Stimulated activated CD8-positive, alpha-beta memory T cell treated with anti-CD3 and anti-CD28 coated beads, Interleukin-15, amount 100 ng/mL, for 24 hours (primary cell): ENCODE measurements around the gene PLEKHM2.
"Not testable (repeated sequence)": the region's sequence is repeated elsewhere in the genome, so short reads cannot be mapped to it uniquely, and the experiment has no call there.

Source experiments
- DNase-seq: peaks from one replicate; pipeline ENCODE4 v3.0.0-alpha.2; 2020; ENCODE audit warnings: low read depth

Gene PLEKHM2

DNA sequence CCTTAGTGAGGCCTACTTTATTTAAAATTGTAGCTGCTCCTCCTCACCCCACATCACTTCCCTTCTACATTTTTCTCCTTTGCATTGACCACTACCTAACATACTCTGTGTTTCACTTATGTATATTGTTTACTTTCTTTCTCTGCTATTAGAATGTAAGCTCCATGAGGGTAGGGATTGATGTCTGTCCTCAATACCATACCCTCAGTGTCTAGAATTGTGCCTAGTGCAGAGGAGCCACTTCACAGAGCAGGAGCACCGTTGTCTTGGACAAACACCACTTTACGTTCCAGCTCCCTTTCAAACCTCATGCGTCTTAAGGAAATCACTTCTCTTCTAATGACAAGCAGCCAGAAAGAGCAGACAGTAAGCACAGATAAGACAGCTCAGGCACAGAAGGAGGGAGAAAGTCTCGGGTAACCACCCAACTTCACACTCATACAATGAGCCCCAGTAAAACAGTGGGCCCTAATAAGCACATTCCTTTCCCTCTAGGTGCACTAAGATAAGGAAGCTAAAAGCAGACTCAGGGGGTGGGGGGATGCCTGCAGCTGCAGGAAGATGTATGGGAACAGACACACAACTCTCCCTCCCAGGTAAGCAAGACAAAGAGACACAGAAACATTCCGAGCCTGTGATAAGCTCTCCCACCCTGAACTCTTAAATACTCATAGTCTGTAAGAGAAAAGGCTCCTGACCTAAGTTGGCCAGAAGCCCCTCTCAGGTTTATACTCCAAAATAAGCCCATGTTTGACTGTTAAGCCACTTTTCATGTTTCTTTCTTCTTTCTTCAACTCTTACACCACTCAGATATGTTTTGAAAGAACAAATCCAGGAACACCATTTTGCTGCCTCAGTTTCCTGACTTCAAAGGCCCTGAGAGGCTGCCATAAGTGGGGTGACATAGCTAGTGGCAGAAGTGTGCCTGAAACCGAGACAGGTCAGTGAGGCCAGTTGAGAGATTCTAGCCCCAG lies 7.1 kb upstream of the PLEKHM2 start:
- no peak for DNase-seq

DNA sequence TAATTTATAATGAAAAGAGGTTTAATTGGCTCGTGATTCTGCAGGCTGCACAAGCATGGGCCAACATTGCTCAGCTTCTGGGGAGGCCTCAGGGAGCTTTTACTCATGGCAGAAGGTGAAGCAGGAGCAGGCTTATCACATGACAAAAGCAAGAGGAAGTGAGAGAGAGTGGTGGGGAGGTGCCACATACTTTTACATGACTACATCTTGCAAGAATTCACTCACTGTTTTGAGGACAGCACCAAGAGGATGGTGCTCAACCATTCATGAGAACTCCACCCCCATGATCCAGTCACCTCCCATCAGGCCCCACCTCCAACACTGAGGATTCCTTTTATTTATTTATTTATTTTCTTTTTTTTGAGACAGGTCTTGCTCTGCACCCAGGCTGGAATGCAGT lies 5.5 kb upstream of the PLEKHM2 start:
- no peak for DNase-seq

DNA sequence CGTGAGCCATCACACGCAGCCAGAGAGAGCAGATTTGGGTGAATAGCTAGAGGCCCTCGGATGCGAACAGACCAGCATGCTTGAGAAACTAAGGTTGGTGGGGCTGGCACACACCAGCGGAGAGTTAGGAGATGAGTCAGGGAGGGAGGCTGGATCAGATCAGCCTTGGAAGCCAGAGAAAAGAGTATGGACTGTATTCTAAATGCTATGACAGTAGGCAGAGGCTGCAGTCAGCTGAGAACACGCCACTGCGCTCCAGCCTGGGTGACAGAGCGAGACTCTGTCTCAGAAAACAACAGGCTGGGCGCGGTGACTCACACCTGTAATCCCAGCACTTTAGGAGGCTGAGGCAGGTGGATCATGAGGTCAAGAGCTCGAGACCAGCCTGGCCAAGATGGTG lies 4.0 kb upstream of the PLEKHM2 start:
- DNase-seq = no peak

DNA sequence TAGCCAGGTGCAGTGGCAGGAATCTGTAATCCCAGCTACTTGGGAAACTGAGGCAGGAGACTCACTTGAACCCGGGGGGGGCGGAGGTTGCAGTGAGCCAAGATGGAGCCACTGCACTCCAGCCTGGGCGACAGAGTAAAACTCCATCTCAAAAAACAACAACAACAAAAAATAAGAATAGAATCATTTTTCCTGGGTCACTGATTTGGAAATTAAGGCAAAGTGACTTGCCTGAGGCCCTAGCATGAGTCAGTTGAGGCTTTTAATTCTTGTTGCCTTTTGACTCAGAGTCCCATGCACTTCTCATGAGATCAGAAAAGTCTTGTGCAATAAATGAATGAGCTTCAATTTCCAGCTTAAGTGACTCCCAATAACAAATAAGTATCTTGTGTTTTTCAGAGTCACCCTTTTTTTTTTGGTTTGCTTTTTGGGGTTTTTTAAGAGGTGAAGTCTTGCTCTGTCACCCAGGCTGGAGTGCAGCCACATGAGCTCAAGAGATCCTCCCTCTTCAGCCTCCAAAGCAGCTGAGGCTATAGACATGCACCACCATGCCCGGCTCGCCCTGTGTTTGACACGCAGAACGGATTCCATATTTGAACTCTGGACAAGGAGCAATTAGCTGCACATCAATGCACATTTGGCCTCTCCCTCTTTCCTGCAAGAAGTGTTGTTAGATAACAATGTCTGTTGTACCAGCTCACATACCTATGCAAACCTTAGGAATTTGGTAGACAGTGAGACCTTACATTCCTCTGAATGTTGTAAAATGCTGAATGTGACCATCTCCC lies 3.4 kb upstream of the PLEKHM2 start:
- DNase-seq = no peak

DNA sequence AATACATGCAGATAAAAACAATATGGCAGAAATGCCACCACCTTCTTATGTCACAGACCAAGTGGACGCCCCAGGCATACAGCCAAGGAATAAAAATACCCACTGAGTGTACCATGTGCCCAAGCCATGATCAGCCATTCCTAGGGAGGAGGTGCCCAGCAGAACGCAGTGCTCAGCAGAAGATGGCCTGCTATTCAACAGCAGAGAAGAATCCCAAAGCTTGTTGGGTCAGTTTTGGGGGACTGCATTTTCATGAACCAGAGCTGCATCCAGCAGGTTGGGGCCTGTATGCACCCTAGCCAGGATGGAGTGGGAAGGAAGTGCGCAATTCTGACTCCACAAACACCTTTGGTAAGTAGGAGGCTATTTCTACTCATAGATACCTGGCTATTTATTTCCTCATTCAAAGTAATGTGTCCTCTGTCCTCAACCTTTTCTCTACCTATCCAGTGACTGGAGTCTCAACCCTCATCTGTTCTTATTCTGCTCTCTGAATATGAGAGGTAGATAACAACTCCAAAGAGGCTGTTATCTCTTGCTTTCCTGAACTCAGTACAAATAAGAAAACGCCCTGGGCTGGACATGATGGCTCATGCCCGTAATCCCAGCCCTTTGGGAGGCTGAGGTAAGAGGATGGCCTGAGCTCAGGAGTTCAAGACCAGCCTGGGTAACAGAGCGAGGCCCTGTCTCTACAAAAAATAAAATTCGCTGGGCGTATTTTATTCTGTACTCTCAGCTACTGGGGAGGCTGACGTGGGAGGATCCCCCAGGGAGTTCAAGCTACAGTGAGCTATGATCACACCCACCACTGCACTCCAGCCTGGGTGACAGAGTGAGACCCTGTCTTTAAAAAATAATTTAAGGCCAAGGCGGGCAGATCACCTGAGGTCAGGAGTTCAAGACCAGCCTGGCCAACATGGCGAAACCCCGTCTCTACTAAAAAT lies 2.5 kb upstream of the PLEKHM2 start:
- DNase-seq = no peak

DNA sequence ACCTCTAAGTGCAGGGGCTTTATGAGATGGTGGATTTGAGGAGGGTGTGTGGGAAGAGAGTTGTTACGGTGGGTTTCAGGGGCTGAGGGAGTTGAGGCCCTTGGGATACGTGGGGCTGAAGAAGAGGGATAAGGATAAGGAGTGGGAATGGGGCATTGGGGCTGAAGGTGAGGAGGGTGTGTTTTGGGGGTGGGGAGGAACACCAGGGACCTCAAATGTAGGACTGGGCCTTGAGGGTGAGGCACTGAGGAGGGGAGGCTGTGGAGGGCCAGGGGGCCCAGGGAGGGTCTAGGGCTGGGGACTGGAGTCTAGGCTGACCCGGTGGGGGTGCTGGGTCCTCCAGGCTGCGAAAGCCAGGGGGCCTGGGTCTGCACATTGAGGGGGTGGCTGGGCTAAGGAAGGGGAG lies 1.2 kb upstream of the PLEKHM2 start:
- DNase-seq = no peak

DNA sequence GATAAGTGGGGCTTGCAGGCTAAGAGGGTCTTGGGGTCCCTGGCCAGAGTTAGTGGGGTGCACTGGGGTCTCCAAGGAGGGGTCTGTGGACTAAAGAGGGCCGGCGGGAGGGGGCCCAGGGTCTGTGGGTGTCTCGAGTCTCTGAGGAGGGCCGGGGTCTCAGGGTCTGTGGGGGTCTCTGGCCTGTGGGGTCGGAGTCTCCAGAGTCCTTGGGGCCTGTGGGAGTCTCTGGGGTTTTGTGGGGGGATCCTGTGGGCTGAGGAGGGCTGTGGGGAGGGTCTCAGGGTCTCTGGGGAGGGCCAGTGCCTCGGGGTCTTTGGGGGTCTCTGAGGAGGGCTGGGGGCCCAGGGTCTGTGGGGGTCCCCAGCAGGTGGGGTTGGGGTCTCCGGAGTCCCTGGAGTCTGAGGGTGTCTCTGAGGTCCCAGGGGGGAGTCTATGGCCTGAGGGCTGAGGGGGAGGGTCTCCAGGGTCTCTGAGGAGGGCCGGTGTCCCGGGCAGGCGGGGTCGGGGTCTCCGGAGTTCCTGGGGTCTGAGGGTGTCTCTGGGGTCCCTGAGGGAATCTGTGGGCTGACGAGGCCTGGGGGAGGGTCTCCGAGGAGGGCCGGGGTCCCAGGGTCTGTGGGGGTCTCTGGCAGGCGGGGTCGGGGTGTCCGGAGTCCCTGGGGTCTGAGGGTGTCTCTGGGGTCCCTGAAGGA lies 628 bp upstream of the PLEKHM2 start:
- no peak for DNase-seq

DNA sequence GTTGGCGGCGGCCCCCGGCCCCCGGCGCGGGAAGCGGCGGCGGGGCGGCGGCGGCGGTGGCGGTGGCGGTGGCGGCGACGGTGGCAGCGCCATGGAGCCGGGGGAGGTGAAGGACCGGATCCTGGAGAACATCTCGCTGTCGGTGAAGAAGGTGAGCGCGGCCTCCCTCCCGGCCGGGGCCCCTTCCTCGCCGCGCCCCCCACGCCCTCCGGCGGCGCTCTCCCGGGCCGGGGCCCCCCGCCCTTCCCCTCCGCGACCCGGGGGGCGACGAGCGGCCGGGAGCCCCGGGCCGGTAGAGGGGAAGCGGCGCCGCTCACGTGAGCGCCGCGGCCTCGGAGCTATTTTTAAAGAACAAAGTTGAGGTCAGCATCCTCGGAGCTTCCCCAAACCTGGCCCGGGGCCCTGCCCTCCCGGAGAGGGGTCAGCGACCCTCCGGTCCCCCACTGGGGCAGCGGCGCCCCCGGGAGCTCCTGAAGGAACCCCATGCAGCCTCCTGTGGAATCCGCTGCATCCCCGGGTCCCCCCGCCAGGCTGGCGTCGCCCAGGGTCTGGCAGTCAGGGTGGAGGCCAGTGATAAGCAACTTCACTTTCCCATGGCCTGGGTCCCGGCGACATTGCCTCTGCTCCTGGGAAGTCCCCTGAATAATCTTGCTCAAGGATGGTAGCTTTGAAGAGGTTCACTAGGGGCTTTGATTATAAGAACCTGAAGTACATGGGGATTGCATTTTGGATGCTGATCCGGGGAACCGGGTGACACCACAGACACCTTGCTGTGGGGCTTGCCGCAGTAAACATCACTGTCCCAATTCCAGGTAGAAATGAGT lies 560 bp downstream of the PLEKHM2 start:
- DNase-seq = peak; percentile 3

DNA sequence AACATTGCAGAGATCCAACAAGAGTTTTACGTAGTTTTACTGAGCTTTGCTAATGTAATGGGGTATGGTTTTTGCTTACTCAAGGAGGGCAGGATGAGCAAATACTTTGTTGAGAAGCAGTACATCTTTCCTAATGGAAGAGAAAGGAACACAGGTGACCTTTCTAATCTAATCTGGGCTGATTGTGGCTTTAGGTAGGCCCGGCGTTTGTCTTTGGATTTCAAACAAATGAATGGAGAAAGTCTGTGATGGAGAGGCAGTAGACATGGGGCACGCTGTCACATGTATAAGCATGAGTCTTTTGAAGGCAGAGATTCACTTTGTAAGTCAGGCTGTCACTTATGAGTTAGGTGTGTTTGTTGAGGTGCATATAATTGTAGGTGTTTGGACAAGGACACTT lies 1.7 kb downstream of the PLEKHM2 start:
- DNase-seq = no peak

DNA sequence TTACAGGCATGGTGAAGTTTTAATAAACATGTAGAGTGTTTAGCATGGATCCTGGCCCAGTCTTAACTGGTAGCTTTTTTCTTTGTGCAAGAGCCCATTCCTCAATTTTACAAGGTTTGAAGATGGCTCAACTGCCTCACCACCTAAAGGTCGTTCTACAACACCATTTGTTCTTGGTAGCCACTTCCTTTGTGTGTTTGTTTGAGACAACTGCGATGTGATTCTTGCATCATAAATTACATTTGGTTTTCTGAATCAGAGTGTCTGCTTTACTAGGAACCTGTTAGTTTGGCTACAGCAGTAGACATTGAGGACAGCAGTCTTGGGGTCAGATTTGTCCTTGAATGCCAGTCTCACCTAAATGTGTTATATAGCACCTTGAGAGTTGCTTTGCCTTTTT lies 3.3 kb downstream of the PLEKHM2 start:
- DNase-seq = no peak

DNA sequence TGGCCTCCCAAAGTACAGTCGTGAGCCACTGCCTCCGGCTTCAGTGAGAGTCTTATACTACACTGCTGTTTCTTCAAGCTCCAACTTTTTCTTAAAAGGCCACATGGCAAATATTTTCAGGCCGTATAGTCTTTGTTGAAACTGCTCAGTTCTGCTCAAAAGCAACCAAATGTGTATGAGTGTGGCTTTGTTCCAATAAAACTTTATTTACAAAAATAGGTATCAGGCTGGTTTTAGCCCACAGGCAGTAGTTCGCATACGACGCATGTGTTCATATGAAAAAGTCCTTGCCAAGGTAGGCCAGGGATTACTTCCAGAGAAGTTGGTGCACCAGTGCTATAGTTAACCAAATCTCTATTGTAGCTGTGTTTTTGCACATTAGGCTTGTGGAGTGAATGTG lies 6.2 kb downstream of the PLEKHM2 start:
- no peak for DNase-seq

DNA sequence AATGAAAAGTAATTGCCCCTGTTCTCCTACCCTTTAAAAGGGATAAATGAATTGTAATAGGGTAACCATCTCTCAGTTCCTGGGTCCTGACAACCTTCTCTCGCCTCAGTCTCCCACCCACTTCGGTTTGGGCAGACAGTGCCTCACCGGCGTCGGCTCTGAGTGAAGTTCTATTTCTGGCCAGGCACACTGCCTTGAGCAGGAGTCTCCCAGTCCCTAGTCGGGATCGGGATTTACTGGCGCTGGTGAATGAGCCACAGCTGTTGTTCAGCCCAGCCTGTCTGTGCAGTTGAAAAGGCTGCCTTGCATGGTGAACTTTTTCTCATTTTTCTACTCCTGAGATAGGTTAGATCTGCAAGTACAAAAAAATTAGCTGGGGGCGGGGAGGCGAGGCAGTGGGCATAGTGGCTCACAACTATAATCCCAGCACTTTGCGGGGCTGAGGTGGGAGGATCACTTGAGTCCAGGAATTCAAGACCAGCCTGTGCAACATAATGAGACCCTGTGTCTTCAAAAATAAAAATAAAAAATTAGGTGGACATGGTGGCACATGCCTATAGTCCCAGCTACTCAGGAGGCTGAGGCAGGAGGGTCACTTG lies 7.4 kb downstream of the PLEKHM2 start:
- no peak for DNase-seq

DNA sequence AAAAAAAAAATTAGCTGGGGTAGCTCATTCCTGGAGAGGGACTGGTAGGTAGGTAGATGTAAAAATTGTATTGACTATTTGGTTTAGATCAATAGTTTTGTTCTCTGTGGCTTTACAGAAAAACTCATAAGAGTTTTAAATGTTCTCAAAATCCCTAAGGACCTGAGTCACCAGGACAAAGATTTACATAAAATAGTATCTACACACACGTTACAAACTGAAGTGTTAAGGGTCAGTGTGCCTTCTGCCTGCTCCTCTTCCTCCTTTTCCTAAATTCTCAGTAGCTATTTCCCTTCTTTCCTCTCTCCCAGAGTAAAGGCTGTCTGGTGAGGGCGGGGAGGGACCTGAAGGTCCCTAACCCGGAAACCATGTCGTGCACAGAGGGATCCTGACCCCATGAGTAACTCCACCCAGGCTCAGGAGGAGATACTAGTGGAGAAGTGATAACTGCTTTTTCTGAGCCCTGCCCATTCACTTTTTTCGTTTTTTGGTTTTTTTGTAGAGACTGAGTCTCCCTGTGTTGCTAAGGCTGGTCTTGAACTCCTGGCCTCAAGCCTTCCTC lies 8.1 kb downstream of the PLEKHM2 start:
- DNase-seq = no peak

DNA sequence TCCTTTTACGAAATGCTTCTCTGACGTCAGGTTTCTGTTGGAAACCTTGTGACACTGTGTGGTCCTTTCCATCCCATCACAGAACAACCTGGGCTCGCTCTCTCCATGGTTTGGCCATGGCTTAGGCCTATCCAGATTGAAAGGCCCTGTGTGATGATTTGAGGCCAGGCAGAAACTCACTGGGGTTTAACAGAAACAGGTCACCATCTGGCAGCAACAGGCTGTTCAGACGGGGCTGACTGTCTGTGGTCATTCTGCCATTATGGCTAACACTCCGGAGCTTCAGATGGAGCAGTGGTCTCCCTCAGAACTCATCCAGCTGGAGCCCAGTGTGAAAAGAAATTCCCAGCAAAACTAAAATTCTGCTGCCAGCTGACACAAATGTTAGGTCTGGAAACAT lies 9.3 kb downstream of the PLEKHM2 start:
- no peak for DNase-seq

DNA sequence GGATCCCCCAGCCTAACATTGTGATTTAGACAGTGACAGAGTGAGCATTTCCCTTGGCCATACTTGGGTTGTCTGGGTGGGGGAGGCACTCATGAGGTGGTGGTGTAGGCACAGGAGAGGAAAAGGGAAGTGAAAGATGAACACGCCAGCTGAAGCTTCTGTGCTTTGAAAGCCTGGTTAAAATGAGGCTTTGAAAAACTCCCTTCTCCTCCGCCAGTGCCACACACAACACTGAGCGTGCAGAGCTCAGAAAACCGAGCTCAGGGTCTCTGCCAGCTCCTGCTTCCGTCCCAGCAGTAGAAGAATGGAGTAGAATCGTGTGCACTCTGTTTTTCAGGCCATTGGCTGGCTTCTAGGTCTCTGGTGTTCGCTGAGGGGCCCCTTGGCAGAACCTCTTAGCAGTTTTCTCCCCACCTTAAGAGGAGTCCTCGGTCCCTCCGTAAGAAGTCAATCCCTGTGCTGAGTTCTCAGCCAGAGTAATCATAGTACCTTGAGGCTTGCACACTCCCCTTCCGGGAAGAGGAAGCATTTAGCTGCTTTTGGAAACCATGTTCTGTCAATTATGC lies 12.9 kb downstream of the PLEKHM2 start:
- DNase-seq = no peak

DNA sequence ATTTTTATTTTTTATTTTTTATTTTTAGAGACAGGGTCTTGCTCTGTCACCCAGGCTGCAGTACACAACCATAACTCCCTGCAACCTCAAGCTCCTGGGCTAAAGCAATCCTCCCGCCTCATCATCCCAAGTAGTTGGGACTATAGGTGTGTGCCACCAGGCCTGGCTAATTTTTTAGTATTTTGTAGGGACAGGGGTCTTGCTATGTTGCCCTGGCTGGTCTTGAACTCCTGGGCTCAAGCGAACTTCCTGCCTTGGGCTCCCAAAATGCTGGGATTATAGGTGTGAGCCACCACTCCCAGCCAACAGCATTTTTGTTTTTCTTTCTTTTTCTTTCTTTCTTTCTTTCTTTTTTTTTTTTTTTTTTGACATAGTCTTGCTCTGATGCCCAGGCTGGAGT lies 14.1 kb downstream of the PLEKHM2 start:
- no peak for DNase-seq

DNA sequence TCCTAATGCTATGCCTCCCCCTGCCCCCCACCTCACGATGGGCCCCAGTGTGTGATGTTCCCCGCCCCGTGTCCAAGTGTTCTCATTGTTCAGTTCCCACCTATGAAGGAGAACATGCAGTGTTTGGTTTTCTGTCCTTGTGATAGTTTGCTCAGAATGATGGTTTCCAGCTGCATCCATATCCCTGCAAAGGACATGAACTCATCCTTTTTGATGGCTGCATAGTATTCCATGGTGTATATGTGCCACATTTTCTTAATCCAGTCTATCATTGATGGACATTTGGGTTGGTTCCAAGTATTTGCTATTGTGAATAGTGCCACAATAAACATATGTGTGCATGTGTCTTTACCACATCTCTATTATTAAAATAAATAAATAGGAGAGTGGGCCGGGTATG lies 15.2 kb downstream of the PLEKHM2 start:
- not testable (repeated sequence) for DNase-seq

DNA sequence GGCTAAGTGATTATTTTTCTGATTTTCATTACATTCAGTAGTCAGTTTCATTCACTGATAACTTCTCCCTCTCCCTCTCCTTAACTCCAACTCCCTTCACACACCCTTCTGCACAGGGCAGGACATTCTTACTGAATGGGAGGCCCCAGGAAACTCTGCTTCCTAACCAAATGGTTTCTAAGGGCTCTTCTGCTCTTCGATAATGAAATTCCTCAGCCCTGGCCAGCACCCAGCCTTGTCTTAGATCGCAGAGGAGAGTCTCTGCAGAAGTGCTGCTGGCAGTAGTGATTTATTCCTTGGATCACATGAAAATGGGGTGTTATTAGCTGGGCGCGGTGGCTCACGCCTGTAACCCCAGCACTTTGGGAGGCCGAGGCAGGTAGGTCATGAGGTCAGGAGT lies 16.4 kb downstream of the PLEKHM2 start:
- no peak for DNase-seq

DNA sequence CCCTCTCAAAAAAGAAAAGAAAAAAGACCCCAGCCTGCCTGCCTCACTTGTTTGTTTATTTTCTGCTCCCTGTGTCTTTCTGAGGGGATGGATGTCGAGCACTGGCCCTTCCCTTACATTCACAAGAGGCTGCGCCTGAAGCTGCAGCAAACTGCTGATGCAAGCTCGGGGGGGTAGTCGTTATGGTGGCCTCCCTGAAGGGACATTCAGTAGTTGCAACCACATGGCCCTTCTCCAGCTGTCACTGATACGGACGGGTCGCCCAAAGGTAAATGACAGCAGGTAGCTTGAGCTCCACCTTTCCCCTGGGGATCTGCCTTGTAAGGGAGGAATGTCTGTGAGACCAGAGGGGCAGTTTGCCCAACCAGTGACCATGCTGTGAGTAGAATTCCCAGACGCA lies 17.7 kb downstream of the PLEKHM2 start:
- no peak for DNase-seq
